ENCODE data around the gene MRPL4.

DNA sequence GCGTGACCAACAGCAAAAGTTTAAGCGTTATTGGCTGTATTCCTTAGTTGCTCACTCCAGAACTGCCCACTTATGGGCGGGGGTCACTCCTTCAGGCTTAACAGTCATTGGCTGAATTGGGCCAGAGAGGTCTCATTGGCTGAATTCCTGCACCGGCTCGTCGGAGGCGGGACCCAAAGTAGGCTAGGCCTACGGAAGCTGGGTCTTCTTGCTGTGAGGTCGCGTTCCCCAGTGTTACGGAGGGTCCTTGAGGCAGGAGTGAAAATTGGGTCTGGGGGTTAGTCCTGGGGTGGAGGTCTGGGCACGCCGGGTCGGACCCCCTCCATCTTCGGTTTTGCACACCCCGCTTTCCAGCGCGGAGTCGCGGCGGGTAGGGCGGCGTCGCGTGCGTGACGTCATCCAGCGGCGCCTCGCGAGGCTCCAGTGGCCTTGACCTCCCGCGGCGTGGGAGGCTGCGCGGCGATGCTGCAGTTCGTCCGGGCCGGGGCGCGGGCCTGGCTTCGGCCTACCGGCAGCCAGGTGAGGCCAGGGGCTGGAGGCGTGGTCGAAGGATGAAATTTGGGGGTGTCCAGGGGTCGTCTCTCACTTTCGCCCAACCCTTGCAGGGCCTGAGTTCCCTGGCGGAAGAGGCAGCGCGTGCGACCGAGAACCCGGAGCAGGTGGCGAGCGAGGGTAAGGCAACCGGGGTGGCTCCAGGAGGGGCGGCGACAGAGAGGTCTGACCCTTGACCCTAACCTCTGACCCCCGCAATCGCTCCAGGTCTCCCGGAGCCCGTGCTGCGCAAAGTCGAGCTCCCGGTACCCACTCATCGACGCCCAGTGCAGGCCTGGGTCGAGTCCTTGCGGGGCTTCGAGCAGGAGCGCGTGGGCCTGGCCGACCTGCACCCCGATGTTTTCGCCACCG lies at the start of gene MRPL4:
- TF ChIP-seq POLR2A (IDR thresholded peaks at IDR 0.05; ENCODE audit: low read length) (peak; percentile 81), GATA1 (IDR thresholded peaks at IDR 0.05; ENCODE audit: low read depth, low read length) (no peak)
